GM21447 (cell line): ENCODE results near the gene ESCO1.
"Not testable (repeated sequence)": the region's sequence is repeated elsewhere in the genome, so short reads cannot be mapped to it uniquely, and the experiment has no call there.

ENCODE experiments used
- ATAC-seq: cut with Tn5 transposase; IDR thresholded peaks from one replicate; pipeline ENCODE4 v1.9.1; 2021; ENCODE audit not compliant: unreplicated experiment

The ESCO1 gene

GRCh38 chr18:21600526-21601410, at the start of gene ESCO1:
ESCO1 (minus strand) TSS chr18:21600704; CDS start chr18:21574843, 25,861 bp downstream.
- peak; percentile 84 for ATAC-seq

- ATAC-seq, result not testable (repeated sequence)
These were observed 39.9 kb upstream of the ESCO1 start for GRCh38 chr18:21640375-21640774.

- no peak for ATAC-seq
These were observed 38.3 kb upstream of the ESCO1 start for GRCh38 chr18:21638822-21639221.

- ATAC-seq, result no peak
These were observed 36.3 kb upstream of the ESCO1 start for GRCh38 chr18:21636769-21637168.

- no peak for ATAC-seq
These were observed 34.2 kb upstream of the ESCO1 start for GRCh38 chr18:21634588-21635199.

- ATAC-seq, result no peak
These were observed 31.9 kb upstream of the ESCO1 start for GRCh38 chr18:21632393-21632792.

- ATAC-seq, result peak; percentile 96
These were observed 28.8 kb upstream of the ESCO1 start for GRCh38 chr18:21629089-21629832.

GRCh38 chr18:21621640-21622039, 21.1 kb upstream of the ESCO1 start:
- not testable (repeated sequence) for ATAC-seq

GRCh38 chr18:21612125-21613039, 11.9 kb upstream of the ESCO1 start, which contains the start of gene SNRPD1:
SNRPD1 (plus strand) TSS chr18:21612314; CDS start chr18:21612430, 116 bp downstream.
- peak; percentile 97 for ATAC-seq

GRCh38 chr18:21611401-21612124, 11.1 kb upstream of the ESCO1 start:
- ATAC-seq, result not testable (repeated sequence)

- ATAC-seq, result no peak
These were observed 4.7 kb upstream of the ESCO1 start for GRCh38 chr18:21605213-21605612.

GRCh38 chr18:21604671-21605070, 4.2 kb upstream of the ESCO1 start:
- ATAC-seq, result no peak

GRCh38 chr18:21602299-21602587, 1.7 kb upstream of the ESCO1 start:
- ATAC-seq, result no peak

GRCh38 chr18:21599585-21600525, 649 bp downstream of the ESCO1 start:
- peak; percentile 40 for ATAC-seq

GRCh38 chr18:21598726-21599584, 1.5 kb downstream of the ESCO1 start:
- no peak for ATAC-seq

GRCh38 chr18:21597620-21598019, 2.9 kb downstream of the ESCO1 start:
- no peak for ATAC-seq

- no peak for ATAC-seq
These were observed 6.8 kb downstream of the ESCO1 start for GRCh38 chr18:21593540-21594257.
